ENCODE results near the gene MRPL39.

The MRPL39 gene

GRCh38 chr21:25568246-25568645 is 39.0 kb downstream of the MRPL39 start:
- peak; percentile 21 for DNase-seq (ENCODE audit: low read depth)

GRCh38 chr21:25567472-25567871 is 39.8 kb downstream of the MRPL39 start:
- no peak for DNase-seq (ENCODE audit: low read depth)

- DNase-seq (ENCODE audit: low read depth): no peak
Measured at GRCh38 chr21:25566645-25567044, 40.6 kb downstream of the MRPL39 start.

- DNase-seq (ENCODE audit: low read depth): no peak
Measured at GRCh38 chr21:25565272-25566211, 41.7 kb downstream of the MRPL39 start.

GRCh38 chr21:25564349-25564948 is 42.8 kb downstream of the MRPL39 start:
- no peak for DNase-seq (ENCODE audit: low read depth)

- no peak for DNase-seq (ENCODE audit: low read depth)
Measured at GRCh38 chr21:25563361-25564116, 43.7 kb downstream of the MRPL39 start.

- no peak for DNase-seq (ENCODE audit: low read depth)
Measured at GRCh38 chr21:25562660-25563059, 44.6 kb downstream of the MRPL39 start.

GRCh38 chr21:25561668-25562641 is 45.3 kb downstream of the MRPL39 start:
- peak; percentile 52 for DNase-seq (ENCODE audit: low read depth)

- DNase-seq (ENCODE audit: low read depth): no peak
Measured at GRCh38 chr21:25560891-25561290, 46.4 kb downstream of the MRPL39 start.

GRCh38 chr21:25560271-25560685 is 47.0 kb downstream of the MRPL39 start:
- DNase-seq (ENCODE audit: low read depth): no peak

GRCh38 chr21:25559746-25560145 is 47.5 kb downstream of the MRPL39 start:
- DNase-seq (ENCODE audit: low read depth): no peak

- no peak for DNase-seq (ENCODE audit: low read depth)
Measured at GRCh38 chr21:25558123-25558522, 49.2 kb downstream of the MRPL39 start.

- DNase-seq (ENCODE audit: low read depth): no peak
Measured at GRCh38 chr21:25557180-25557579, 50.1 kb downstream of the MRPL39 start.

- DNase-seq (ENCODE audit: low read depth): no peak
Measured at GRCh38 chr21:25556091-25556490, 51.2 kb downstream of the MRPL39 start.

- DNase-seq (ENCODE audit: low read depth): no peak
Measured at GRCh38 chr21:25555492-25555891, 51.8 kb downstream of the MRPL39 start.

- DNase-seq (ENCODE audit: low read depth): no peak
Measured at GRCh38 chr21:25552856-25553255, 54.4 kb downstream of the MRPL39 start.

GRCh38 chr21:25551569-25551968 is 55.7 kb downstream of the MRPL39 start:
- DNase-seq (ENCODE audit: low read depth): no peak

- DNase-seq (ENCODE audit: low read depth): no peak
Measured at GRCh38 chr21:25550352-25551120, 56.7 kb downstream of the MRPL39 start.

GRCh38 chr21:25541042-25541441 is 66.2 kb downstream of the MRPL39 start:
- no peak for DNase-seq (ENCODE audit: low read depth)

GRCh38 chr21:25539606-25540005 is 67.7 kb downstream of the MRPL39 start:
- no peak for DNase-seq (ENCODE audit: low read depth)

- no peak for DNase-seq (ENCODE audit: low read depth)
Measured at GRCh38 chr21:25537174-25537573, 70.1 kb downstream of the MRPL39 start.

Measured in fibroblast of the conjunctiva (primary cell).